HEK293 (cell line): ENCODE results near the gene ZNF335.

Source experiments
- CTCF ChIA-PET: fragments of 350-600 bp; formaldehyde crosslinking; extraction: SDS; loops from one replicate; lab custom pipeline; 2021; ENCODE audit warnings: antibody characterized with exemption; lab: Yijun Ruan, JAX
- POLR2A ChIA-PET: fragments of 300-600 bp; formaldehyde crosslinking; extraction: SDS; loops from one replicate; lab custom pipeline; 2020; ENCODE audit warnings: antibody characterized with exemption, inconsistent platforms; lab: Yijun Ruan, JAX
- H3K27ac ChIP-seq: fragments of 200-500 bp; sonication (Bioruptor generic); 2 replicates; pipeline ENCODE4 v1.5.1; 2014; ENCODE audit warnings: low read depth, low read length, control low read depth, inconsistent platforms; ENCODE audit errors: extremely low read depth
- H3K36me3 ChIP-seq, 2 experiments: fragments of 200-500 bp in 1 of 2; sonication (Bioruptor generic) in 1 of 2; 1 replicate in 1 of 2; 2 replicates in 1 of 2; pipeline ENCODE4 v1.5.1; 2014 to 2017; ENCODE audit warnings: inconsistent platforms in 2 of 2, low read length in 2 of 2; ENCODE audit not compliant: control insufficient read depth in 2 of 2, insufficient read depth in 1 of 2
- H3K4me1 ChIP-seq: fragments of 200-500 bp; sonication (Bioruptor generic); 2 replicates; pipeline ENCODE4 v1.5.1; 2014; ENCODE audit warnings: mild to moderate bottlenecking, low read length, inconsistent platforms; ENCODE audit not compliant: control insufficient read depth, insufficient read depth
- H3K4me3 ChIP-seq: 2 replicates; pipeline ENCODE4 v1.5.1; 2011; ENCODE audit warnings: low read depth, mild to moderate bottlenecking, control low read depth, low read length, moderate library complexity
- H3K9me3 ChIP-seq: fragments of 200-500 bp; sonication (Bioruptor generic); 2 replicates; pipeline ENCODE4 v1.5.1; 2014; ENCODE audit warnings: low read depth, low read length, inconsistent platforms; ENCODE audit not compliant: control insufficient read depth, insufficient read depth
- IKZF3 ChIP-seq: fragments of 450-650 bp; IDR thresholded peaks from 2 replicates; pipeline ENCODE4 v1.5.0; 2018; ENCODE audit warnings: missing biosample characterization, mild to moderate bottlenecking, missing genetic modification characterization, moderate library complexity
- KLF8 ChIP-seq: fragments of 450-650 bp; formaldehyde crosslinking; IDR thresholded peaks from 2 replicates; pipeline ENCODE4 v1.5.1; 2016; ENCODE audit warnings: missing biosample characterization, missing genetic modification characterization
- KLF9 ChIP-seq: fragments of 450-650 bp; formaldehyde crosslinking; IDR thresholded peaks from 2 replicates; pipeline ENCODE4 v1.5.1; 2016; ENCODE audit warnings: missing biosample characterization, missing genetic modification characterization, low read depth
- MEIS1 ChIP-seq: sonication (generic); formaldehyde crosslinking; IDR thresholded peaks from 2 replicates; pipeline ENCODE4 v1.8.1; 2022; ENCODE audit warnings: missing genetic modification reagents, mild to moderate bottlenecking, borderline replicate concordance
- OSR2 ChIP-seq: fragments of 450-650 bp; formaldehyde crosslinking; IDR thresholded peaks from 2 replicates; pipeline ENCODE4 v1.5.1; 2016; ENCODE audit warnings: missing biosample characterization, missing genetic modification characterization
- PRDM10 ChIP-seq: fragments of 450-650 bp; formaldehyde crosslinking; IDR thresholded peaks from 2 replicates; pipeline ENCODE4 v1.5.1; 2016; ENCODE audit warnings: missing biosample characterization, missing genetic modification characterization
- SALL2 ChIP-seq: fragments of 450-650 bp; formaldehyde crosslinking; IDR thresholded peaks from 2 replicates; pipeline ENCODE4 v1.5.0; 2017; ENCODE audit warnings: missing biosample characterization, mild to moderate bottlenecking, missing genetic modification characterization, borderline replicate concordance
- SP2 ChIP-seq: fragments of 450-650 bp; formaldehyde crosslinking; IDR thresholded peaks from 2 replicates; pipeline ENCODE4 v1.5.1; 2016; ENCODE audit warnings: missing biosample characterization, missing genetic modification characterization
- TSHZ1 ChIP-seq: fragments of 450-650 bp; formaldehyde crosslinking; IDR thresholded peaks from 2 replicates; pipeline ENCODE4 v1.5.1; 2016; ENCODE audit warnings: missing biosample characterization, missing genetic modification characterization, borderline replicate concordance
- YY1 ChIP-seq: fragments of 450-650 bp; formaldehyde crosslinking; IDR thresholded peaks from 2 replicates; pipeline ENCODE4 v1.5.1; 2018; ENCODE audit warnings: missing biosample characterization, missing genetic modification characterization
- ZBTB17 ChIP-seq: fragments of 450-650 bp; formaldehyde crosslinking; IDR thresholded peaks from 2 replicates; pipeline ENCODE4 v1.5.1; 2016; ENCODE audit warnings: missing biosample characterization, missing genetic modification characterization
- ZBTB6 ChIP-seq: fragments of 450-650 bp; formaldehyde crosslinking; IDR thresholded peaks from 2 replicates; pipeline ENCODE4 v1.5.1; 2017; ENCODE audit warnings: missing biosample characterization, missing genetic modification characterization
- ZNF121 ChIP-seq: fragments of 450-650 bp; formaldehyde crosslinking; IDR thresholded peaks from 2 replicates; pipeline ENCODE4 v1.5.1; 2016; ENCODE audit warnings: missing biosample characterization, missing genetic modification characterization
- ZNF16 ChIP-seq: fragments of 450-650 bp; formaldehyde crosslinking; IDR thresholded peaks from 2 replicates; pipeline ENCODE4 v1.5.1; 2016; ENCODE audit warnings: low read depth, missing biosample characterization, missing genetic modification characterization
- ZNF280D ChIP-seq: fragments of 450-650 bp; formaldehyde crosslinking; IDR thresholded peaks from 2 replicates; pipeline ENCODE4 v1.5.1; 2016; ENCODE audit warnings: missing biosample characterization, missing genetic modification characterization
- ZNF292 ChIP-seq: fragments of 450-650 bp; formaldehyde crosslinking; IDR thresholded peaks from 2 replicates; pipeline ENCODE4 v1.5.1; 2016; ENCODE audit warnings: low read depth, missing biosample characterization, missing genetic modification characterization, borderline replicate concordance
- ZNF600 ChIP-seq: fragments of 450-650 bp; formaldehyde crosslinking; IDR thresholded peaks from 2 replicates; pipeline ENCODE4 v1.5.1; 2016; ENCODE audit warnings: missing biosample characterization, missing genetic modification characterization
- ZNF629 ChIP-seq: fragments of 450-650 bp; formaldehyde crosslinking; IDR thresholded peaks from 2 replicates; pipeline ENCODE4 v1.5.1; 2017; ENCODE audit warnings: missing biosample characterization, missing genetic modification characterization
- ZNF785 ChIP-seq: fragments of 450-650 bp; formaldehyde crosslinking; IDR thresholded peaks from 2 replicates; pipeline ENCODE4 v1.5.1; 2016; ENCODE audit warnings: missing biosample characterization, missing genetic modification characterization

Gene ZNF335

GRCh38 chr20:45912344-45912682 lies 59.7 kb downstream of the ZNF335 start (continued):
- TF ChIP-seq ZNF280D (tag by site-specific recombination) (no peak), OSR2 (no peak), KLF8 (no peak), ZNF785 (tag by site-specific recombination) (no peak), ZNF16 (tag by site-specific recombination) (no peak), ZNF629 (tag by site-specific recombination) (no peak), YY1 (tag by site-specific recombination) (no peak), SALL2 (no peak)

- Histone ChIP-seq H3K27ac (no peak within 1 kb of the TSS), H3K4me3 (no peak within 1 kb of the TSS), H3K36me3 (no peaks in the 10 kb centered on the region), H3K9me3 (no peaks in the 10 kb centered on the region), H3K4me1 (no peaks in the 10 kb centered on the region)
- CTCF ChIA-PET = no interaction called here
- no peak for TF ChIP-seq ZNF121 (tag by site-specific recombination)
- TF ChIP-seq SP2 (tag by site-specific recombination) = peak; percentile 21; the same call in 1 of the 2 replicates
- POLR2A ChIA-PET = interaction anchor here (0.9 to 1.5 kb wide), 3 partner anchors 12 to 29 kb away, joined by 3 to 8 read pairs (median 3); partner anchors contain the start of gene PCIF1
These were observed 60.3 kb downstream of the ZNF335 start, which contains the start of gene PLTP for GRCh38 chr20:45911486-45912343. Gene PLTP (minus strand): TSS chr20:45912155. CDS start chr20:45911452, 703 bp downstream.

GRCh38 chr20:45910670-45911485 lies 61.1 kb downstream of the ZNF335 start:
- no peaks in the 10 kb centered on the region for H3K36me3 ChIP-seq
- H3K4me3 ChIP-seq = no peak overlapping the region
- CTCF ChIA-PET = interaction anchor here (0.9 kb wide), 1 partner anchor 19 kb away, joined by 4 read pairs; the partner anchor contains the start of gene CTSA
- POLR2A ChIA-PET = interaction anchor here (0.9 to 1.5 kb wide), 3 partner anchors 12 to 28 kb away, joined by 3 to 8 read pairs (median 3); partner anchors contain the start of gene PCIF1
- H3K9me3 ChIP-seq = no peaks in the 10 kb centered on the region
- H3K27ac ChIP-seq = no peak overlapping the region
- no peaks in the 10 kb centered on the region for H3K4me1 ChIP-seq
- TF ChIP-seq ZNF600 = peak; percentile 81; the same call in 1 of the 2 replicates
- peak; percentile 93 for TF ChIP-seq PRDM10 (tag by site-specific recombination)
- peak; percentile 74; the same call in 1 of the 2 replicates for TF ChIP-seq ZBTB6 (tag by site-specific recombination)
- TF ChIP-seq ZNF292 (tag by site-specific recombination) = no peak
- TF ChIP-seq TSHZ1 (tag by site-specific recombination) = no peak
- peak; percentile 96 for TF ChIP-seq KLF9 (tag by site-specific recombination)
- no peak for TF ChIP-seq IKZF3 (tag by site-specific recombination)
- TF ChIP-seq ZBTB17 = peak; percentile 89
- TF ChIP-seq ZNF629 (tag by site-specific recombination) = peak; percentile 67
- no peak for TF ChIP-seq MEIS1 (CRISPR knock-in tag)
